Kidney glomerular epithelial cell (primary cell): ENCODE data around the gene PIGR.

ENCODE experiments used
- DNase-seq: peaks from one replicate; lab custom pipeline; 2025; lab: John Stamatoyannopoulos, UW

The PIGR gene

DNA sequence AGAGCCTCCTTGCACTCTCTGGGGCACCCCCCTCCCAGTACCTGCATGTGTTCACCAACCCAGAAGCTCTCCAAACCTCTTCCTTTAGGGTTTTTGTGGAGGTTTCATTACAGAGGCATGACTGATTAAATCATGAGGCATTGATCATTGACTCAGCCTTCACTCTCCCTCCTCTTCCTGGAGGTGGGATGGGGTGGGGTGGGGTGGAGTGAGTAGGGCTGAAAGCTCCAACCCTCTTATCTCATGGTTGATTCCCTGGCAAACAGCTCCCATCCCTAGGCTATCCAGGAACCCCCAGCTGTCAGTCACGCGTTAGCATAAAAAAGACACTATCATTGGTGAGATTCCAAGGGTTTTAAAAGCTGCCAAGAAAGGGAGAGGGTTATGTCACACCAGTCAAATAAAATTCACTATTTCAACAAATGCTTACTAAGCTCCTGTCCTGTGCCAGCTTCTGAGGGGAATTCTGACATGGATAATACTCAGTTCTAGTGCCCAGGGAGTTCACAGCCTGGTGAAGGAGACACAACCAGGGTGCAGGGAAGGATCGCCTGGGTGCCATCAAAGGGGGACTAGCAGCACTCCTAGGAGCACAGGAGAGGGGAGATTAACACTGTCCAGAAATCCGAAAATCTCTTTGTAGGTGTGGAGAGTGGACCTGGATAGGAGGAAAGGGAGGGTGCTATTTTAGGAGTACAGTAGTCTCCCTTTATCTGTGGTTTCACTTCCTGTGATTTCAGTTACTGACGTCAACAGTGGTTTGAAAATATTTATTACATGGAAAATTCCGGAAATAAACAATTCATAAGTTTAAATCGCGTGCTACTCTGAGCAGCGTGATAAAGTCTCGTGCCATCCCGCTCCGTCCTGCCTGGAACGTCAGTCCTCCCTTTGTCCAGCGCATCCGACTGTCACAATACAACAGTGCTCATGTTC is 55.9 kb downstream of the PIGR start:
- no peak for DNase-seq

DNA sequence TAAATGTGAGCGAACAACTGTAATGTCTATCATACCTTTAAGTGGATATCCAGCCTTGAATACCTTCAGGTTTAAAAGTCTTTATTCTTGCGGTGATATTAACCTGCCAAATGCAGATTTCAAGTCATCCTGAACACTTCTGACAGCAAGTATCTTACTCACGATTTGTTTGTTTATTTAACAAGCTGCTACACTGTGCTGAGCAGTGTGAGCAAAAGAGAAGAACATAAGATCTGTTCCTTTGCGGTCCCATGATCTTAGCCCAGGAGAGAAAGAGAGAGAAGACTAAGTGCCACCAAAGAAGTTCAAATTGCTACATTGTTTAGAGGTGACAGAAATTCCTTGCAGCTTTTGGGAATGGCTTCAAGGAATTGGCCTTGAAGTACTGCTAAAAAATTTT is 58.6 kb downstream of the PIGR start:
- no peak for DNase-seq

DNA sequence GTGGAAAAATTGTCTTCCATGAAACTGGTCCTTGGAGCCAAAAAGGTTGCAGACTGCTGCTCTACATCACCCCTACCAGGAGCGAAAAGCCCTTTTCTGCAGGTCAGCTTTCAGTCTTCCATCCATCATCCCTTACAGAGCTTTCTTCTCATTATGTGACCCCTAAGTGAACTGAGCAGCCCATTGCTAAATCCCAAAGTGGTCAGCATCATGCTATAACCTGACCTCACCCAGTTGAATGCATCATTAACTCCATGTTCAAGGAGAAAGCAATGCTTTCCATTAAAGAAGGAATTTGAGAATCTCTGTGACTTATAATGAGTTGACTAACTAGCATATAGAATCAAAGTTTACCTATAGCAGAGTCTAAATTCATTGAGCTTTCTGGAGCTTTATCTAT is 59.4 kb downstream of the PIGR start:
- DNase-seq, result no peak

GRCh38 chr1:206885341-206886060 is 60.8 kb downstream of the PIGR start:
- no peak for DNase-seq

- no peak for DNase-seq
Measured at GRCh38 chr1:206883876-206884275, 62.4 kb downstream of the PIGR start.

- DNase-seq, result no peak
Measured at GRCh38 chr1:206883160-206883559, 63.1 kb downstream of the PIGR start.

- DNase-seq, result no peak
Measured at GRCh38 chr1:206882555-206882954, 63.7 kb downstream of the PIGR start.

DNA sequence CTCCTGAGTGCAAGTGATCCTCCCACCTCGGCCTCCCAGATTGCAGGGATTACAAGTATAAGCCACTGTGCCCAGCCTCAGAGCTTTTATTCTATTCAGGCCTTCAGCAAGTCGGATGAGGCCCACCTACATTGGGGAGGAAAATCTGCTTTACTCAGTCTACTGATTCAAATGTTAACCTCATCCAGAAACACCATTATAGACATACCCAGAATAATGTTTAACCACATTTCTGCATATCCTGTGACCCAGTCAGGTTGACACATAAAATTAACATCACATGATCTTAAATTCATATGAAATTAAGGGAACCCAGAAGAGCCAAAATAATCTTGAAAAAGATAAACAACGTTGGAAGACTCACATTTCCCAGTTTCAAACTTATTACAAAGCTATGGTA is 66.0 kb downstream of the PIGR start:
- DNase-seq, result no peak
